Measurements from ENCODE around the gene TUBGCP2.

Gene TUBGCP2

DNA sequence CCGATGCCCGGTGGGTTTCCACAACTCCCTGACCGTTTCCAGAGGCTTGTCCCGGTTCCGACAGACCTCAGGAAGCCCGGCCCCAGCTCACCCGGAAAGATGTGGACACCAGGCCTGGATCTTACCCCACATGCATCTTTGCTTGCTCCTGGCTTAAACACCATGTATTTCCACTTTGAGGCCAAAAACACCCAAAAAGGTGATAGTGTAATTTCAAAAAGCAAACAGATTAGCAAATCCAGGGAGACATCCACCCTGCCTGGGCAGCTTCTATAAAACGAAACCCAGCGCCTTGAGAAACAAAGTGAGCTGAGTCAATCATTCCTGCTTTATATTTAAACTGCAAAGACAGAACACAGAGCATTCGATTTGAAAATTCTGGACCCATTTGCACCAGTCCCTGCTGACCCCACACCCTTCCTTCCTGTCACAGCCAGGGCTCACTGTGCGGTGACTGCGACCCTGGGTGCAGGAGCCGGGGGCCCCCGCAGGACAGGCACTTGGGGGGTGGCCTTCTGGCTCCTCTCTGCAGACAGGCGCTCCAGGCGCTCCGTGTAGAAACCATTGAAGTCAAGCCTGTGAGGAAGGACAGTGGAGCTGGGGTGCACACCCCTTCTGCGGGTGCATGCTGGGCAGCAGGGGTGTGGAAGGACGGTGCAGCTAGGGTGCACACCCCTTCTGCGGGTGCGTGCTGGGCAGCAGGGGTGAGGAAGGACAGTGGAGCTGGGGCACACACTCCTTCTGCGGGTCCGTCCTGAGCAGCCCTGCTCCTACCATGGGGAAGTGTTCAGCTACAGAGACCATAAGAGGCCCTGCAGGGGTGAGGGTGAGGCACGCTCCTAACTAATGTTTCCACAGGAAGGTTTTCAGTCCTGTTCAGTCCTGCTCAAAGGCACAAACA, 29.1 kb downstream of the TUBGCP2 start:
- no peak for DNase-seq (ENCODE audit: low read depth)

DNA sequence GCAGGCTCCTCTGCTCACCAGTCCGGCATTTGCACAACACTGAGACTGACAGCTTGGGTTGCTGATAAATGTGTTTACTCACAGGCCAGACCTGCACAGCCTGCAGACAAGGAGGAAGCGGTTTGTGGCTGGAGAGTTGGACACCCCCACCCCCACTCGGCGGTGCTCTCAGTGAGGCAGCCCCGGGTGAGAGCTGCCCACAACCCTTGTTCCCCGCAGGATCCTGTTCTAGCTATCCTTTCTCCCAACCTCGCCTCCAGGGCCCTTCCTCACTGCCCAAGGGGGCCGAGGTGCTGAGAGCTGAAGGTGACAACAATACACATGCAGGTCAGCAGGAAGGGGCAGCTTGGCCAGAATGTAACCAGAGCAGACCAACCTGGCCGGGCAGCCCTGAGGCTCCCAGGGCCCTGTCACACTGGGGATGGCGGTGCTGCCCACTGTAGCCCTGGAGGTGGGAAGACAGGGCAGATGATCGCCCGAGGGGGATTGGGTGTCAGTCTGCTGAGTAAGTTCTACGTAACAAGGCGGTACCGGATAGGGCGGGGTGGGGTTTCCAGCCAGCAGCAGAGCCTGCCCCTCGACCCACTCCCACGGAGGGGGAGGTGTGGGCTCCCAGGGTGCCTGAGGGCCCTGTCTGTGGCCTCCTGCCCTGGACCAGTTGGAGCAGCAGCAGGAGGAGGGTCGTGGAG, 30.0 kb downstream of the TUBGCP2 start:
- no peak for DNase-seq (ENCODE audit: low read depth)

DNA sequence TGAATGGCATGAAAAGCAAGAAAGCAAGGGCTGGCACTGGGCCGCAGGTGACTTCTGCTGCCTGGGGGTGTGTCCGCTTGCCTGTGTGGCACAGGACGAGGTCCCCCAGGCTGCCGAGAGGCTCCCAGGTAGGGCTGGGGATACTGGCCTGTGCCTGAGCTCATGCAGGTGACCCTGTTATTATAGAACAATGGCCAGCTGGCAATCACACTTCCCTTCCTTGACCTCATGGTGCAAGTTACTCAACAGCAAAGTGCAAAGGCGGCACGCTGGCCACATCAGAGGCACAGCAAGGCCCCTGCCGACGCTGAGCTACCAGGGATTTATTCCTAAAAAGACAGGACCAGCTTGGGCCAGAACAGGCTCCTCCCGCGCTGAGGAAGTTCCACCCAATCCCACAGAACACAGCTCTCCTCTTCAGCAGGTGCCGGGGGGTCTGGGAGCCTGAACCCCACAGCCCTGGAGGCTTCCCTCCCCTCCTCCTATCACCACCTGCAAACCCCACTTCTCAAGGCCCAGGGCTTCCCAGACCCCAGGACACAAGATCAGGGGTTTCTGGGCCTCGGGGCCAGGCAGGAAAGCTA, 30.6 kb downstream of the TUBGCP2 start:
- DNase-seq (ENCODE audit: low read depth), result no peak

DNA sequence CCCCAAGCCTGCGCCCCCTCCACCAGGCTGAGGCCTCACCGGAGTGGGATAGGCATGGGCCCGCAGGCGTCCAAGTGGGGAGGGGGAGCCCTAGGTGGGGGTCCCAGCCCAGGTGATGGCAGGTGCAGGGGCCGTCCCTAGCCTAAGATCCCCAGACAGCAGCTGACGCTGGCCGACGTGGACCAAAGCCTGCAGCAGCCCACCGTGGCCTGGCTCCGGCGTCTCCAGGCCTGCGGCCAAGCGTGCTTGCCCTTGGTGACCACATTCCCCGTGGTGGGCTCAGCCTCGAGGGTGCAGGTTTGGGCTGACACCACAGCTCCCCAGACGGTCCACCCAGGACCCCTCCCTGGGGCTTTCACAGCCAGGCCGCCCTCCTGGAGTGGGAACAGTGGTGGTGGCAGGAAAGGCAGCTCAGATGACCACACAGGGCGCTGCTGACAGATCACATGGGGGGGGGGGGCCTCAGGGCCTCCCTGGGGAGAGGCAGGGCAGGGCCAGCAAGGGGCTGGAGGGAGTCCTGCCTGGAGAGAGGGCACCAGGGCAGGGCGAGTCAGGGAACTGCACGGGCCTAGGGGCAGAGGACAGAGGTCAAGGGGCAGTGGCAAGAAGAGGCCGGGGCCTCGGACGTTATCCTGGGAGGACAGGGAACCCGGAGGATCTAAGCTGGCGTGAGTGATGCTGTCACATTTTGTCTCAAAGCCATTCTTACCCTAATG, 31.2 kb downstream of the TUBGCP2 start:
- no peak for DNase-seq (ENCODE audit: low read depth)

DNA sequence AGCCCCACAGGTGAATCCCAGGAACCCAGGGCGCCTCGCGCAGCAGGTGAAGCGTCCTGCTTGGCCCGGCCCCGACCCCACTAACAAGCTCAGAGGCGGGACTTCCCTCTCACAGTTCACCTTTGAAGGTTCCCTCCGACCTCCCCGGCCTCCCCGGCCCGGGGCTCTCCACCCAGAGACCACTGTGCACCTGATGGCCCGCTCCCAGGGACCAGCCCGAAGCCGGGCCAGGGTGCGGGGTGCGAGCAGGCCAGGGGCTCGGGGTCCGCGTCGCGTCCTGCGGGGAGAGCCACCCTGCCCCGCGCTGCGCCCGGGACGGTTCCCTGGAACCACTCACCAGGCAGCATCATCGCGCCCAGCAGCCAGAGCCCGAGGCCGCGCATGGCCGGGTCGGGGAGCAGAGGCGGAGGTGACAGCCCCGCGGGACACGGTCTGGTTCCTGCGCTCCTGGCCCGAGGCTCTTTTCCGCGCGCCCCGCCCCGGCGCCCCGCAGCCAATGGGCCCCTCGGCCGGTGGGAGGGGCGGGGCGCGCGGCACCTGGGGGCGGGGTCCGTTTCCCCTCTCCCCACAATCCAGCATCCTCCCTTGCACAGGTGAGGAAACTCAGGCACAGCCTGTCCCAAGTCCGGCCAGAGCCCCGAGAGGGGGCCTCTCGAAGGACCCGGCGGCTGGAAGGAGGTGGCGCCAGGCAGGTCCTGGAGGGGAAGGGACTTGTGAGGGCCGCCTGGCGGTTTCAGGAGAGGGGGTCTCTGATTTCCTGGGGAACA, 32.1 kb downstream of the TUBGCP2 start, which contains the start of gene ADAM8:
Gene ADAM8 (minus strand): TSS at position 434 of the 767 bp plus-strand sequence. CDS start 51 bp downstream, at position 383.
- DNase-seq (ENCODE audit: low read depth), result no peak

DNA sequence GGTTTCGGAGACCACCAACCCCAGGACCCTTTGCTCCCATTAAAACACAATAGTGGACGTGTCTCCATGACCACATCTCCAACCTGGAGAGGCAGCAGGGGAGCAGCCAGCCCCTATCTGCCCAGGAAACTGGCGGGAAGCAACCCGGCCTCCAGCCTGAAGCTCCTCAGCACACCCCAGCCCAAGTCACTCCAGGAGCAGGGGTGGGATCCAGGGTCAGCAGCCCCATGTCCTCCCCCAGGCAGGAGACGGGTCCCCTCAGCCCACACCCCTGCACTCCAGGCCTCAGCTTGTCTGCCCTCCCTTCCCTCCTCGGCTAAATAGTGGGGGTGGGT, 32.6 kb downstream of the TUBGCP2 start:
- DNase-seq (ENCODE audit: low read depth), result no peak

DNA sequence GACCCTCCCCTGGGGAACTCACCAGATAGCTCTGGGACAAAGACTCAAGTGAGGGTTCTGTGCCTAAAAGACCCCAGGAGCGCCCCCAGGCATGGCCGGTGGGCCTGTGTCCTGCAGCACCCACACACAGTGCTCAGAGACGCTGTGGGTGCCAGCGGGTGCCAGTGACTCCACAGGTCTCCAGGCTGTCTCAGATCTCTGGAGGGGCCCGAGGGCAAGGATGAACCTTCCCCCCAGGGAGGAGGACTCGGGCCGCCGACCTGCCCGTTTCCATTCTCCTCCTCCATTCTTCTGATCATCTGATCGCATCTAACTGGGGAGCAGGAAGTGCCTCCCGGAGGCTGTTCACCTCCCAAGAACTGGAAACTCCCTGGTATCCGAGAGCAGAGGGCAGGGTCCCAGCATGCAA, 33.0 kb downstream of the TUBGCP2 start:
- DNase-seq (ENCODE audit: low read depth), result no peak

DNA sequence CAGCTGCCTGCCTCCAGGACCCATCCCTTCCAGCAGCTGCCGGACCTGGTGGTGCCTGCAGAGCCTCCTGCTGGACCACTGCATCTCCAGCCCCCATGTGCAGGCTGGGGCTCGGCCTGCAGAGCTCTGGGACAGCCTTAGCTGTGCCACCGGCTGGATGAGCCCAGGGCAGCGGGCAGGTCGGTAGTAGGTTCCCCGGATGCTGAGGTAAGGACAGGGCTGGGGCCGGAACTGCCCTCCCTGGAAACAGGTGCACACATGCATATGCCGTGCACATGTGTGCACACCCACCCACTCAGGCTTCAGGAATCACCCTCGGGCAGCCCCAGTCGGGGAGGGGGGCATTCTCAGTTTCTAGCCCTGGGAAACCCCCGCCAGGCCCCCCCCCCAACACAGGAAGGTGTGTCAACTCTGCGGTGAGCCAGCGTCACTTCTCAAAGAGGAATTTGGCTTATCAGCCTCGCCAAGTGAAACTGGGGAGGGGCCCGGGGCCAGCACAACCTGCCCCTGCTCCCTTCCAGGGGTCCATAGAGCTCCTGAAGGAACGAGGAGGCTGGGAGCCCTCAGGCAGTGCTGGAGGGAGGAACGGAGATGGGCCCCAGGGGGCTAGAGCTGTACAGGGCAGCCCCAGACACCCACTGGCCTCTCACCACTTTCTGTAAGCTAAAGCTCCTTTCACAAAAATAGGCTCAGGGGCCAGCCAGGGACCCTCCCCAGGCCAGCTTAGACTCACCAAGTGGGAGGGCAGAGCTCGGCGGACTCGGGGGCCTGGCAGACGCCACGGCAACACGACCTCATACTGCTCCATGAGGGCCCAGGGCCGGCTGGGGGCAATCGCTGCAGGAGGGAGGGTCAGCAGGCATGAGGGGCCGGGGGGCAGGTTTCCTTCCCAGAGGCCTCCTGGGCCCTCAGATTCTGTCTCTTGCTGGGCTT, 33.7 kb downstream of the TUBGCP2 start:
- no peak for DNase-seq (ENCODE audit: low read depth)

DNA sequence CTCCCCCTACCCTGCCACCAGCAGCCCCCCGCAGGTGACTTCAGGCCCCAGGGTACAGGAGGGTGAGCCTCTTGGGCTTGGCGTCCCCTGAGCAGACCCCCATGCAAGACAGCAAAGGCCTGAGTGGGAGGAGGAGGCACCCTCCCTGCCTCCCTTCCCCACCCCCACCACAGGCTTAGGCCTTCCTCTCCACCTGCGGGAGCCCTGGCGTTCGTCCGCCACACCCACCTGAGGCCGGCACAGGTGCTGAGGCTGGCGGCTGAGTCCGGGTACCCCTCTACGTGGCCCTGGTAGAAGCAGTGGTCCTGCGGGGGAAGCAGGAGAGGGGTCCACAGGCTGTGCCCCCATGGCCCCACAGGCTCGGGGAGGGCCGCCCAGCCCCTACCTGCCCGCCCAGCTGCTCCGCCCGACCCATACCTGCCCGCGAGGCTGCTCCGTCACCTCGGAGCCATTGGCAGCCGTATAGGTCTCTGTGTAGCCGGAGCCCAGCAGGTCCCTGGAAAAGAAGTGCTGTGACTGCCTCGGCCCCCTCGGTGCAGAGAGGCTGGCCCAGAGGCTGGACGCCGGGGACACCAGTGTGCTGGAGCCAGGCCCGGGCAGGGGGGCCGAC, 35.0 kb downstream of the TUBGCP2 start:
- no peak for DNase-seq (ENCODE audit: low read depth)

DNA sequence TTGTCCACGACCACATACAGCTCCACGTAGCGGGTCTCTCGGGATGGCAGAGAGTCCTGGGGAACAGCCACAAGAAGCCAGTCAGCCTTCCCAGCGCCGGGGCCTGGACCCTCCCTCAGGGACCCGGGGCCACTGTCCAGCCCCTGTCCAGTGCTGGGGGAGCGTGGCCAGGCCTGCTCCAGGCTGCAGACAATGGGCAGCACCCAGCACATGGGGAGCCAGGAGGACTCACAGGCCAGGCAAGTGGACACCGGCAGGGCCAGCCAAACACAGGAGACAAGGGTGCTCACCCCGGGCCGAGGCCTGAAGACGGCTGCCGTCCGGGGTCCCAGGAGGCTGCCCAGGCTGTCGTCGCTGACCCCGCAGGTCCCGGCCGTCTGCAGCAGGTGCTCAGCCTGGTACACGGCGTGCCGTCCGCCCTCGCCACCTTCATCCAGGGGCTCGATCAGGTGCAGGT, 35.7 kb downstream of the TUBGCP2 start:
- no peak for DNase-seq (ENCODE audit: low read depth)

DNA sequence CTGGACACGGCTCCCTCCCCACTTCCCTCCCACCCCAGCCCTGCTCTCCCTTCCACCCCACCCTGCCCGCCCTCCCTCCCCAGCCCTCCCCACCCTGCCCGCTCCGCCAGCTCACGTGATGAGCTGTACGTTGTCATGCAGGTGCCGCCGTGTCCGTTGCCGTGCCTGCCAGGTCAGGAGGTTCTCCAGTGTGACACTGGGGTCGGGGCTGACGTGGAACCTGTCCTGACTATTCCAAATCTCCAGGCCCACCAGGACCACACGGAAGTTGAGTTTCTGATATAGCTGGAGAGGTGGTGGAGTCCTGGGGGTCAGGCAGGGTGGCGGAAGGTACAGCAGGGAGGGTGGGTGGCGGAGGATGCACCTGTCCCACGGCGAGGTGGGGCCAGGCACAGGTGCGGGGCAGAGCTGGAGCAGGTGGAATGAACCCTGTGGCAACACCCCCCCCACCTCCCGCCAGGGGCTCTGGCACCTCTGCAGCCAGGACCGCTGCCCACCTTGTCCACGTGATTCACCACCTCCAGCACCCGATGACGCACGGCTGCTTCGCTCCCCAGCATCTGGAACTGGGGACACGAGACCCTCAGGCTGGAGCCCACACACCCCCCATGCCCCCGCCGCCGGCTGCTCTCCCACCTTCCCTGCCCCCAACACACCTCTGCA, 36.2 kb downstream of the TUBGCP2 start:
- DNase-seq (ENCODE audit: low read depth), result no peak

DNA sequence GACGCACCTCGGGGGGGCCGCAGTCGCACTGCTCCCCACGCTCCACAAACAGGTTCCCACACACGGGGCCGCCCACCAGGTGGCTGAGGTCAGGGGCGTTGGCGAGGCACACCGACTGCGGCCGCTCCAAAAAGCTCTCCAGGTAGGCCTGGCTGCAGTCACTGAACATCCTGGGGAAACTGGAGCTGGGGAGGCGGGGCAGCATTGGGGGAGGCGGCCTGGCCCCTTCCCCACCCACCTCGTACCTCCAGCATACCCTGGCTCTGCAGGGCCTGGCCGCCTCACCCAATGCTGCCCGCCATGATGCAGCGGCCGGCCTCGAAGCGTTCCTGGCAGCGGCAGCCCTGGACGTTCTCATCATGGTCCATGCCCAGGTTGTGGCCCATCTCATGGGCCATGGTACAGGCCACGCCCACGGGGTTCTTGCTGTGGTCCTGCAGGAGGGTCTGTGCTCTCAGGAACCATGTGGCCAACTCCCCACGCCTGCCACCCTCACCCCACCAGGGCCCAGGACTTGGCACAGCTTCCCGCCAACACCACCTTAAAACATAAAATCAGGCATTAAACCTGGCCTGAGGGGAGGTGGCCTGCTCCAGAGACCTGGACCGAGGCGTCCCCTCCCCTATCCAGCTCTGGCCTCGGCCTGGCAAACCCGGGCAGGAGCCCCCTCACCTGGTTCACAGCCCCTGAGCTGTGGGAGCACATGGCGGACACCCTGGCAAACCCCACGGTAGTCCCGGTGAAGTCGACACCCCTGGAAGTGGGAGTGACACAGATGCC, 37.0 kb downstream of the TUBGCP2 start:
- DNase-seq (ENCODE audit: low read depth), result no peak

DNA sequence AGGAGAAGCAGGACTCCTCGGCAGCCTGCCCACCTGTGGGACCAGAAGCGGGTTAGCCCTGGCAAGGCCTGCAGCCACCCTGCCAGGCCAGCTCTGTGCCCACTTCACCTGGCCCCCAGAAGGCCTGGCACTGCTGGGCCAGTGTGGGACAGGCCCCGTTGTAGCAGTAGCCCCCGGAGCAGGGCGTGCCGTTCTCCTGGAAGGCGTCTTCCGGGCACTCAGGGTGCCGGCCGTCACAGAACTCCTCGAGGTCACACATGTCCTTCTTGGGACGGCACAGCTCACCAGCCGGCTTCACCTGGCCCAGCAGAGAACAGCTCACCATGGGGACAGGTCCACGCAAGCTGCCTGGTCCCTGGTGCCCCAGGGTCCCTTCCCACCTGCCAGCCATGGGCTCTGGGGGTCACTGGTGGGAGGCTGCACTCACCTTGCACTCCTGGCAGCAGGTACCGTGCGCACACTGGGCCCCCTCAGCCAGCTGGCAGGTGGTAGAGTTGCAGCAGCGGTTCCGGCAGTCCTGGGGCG, 37.8 kb downstream of the TUBGCP2 start:
- no peak for DNase-seq (ENCODE audit: low read depth)

DNA sequence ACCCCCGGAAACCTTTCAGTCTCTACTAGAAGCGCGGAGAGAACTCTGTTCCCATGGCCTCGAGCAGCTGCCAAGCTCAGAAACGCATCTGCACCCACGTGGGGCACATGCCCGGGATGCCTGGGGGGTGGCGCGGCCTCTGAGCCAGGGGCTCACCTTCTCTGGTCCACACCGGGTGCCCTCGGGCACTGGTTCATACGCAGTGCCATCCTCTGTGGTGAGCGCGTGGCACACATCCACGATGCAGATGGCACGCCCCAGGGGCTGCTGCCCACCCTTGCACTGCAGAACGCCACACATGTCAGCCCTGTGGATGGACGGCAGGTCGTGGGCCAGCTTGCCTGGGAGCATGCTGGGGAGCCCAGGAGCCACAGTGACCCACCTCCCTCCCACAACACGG, 38.5 kb downstream of the TUBGCP2 start:
- no peak for DNase-seq (ENCODE audit: low read depth)

DNA sequence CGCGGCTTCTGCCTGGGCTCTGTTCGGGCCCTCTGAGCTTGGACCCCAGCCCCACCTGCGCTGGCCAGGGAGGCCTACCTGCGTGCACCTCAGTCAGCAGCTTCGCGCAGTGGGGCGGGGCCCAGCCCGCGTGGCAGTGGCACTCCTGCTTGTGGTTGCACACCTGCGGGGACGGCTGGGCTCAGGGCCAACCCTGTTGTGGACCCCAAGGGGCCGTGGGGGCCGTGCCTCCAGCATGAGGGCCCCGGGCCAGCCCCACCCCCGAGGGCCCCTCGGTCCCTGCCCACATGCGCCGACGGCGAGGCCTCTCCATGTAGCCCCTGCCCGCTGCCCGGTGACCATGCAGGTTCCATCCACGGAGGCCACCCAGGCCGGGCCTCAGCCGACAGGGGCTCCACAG, 39.3 kb downstream of the TUBGCP2 start:
- no peak for DNase-seq (ENCODE audit: low read depth)

DNA sequence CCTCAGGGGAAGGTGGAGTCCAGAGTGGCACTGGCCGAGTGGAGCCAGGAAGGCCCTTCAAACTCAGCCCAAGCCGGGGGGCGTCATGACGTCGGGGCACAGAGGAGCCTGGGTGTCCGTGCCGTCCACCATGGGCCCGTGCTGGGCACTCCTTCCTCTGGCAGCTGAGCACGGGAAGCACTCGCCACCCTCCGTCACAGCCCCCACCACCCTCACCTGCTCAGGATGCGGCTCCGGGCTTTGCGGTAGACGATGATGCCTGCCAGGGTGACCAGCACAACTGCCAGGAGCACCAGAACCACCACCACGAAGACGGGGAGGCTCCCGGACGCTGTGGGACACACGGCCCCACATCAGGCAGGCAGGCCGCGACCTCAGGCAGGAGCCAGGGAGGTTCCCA, 40.1 kb downstream of the TUBGCP2 start:
- no peak for DNase-seq (ENCODE audit: low read depth)

DNA sequence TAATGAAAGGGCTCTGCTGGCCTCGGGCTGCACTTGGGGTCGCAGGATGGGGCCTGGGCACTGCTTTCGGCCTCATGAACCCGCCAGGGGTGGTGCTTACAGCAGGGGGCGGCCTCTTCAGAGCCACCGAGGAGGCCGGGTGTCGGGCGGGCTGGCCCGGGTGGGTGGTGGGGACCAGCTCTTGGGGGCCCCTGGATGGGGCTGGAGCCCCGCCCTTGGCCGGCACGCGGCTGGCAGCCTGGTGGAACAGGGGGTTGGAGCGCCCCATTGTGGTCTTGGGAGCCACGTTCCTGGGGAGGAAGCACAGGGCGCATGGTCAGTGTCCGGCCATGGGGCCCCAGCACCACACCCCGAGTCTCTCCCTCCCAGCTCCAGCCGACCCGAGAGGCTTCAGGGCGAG, 40.8 kb downstream of the TUBGCP2 start:
- DNase-seq (ENCODE audit: low read depth), result no peak

DNA sequence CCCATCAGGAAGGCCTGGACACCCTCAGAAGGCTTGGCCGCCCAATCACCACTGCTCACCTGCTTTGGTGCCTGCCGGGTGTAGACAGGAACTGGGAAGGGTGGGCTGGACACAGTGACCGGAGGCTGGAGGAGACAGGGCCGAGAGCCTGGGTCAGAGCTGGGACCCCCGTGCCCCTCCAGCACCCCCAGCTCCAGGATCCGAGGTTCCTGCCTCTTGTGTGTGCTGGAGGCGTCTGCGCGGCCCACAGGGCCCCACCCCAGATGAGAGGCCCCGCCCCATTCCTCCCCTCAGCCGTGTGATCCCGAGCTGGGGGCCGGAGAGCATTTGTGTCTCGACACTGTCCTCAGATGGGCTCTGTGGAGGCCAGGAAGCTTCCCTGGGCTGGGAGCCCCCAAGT, 41.4 kb downstream of the TUBGCP2 start:
- DNase-seq (ENCODE audit: low read depth), result no peak

Measured in GM04503 (cell line).